Measurements from ENCODE around the gene DERA. TPM values are rescaled to one million over a fixed set of nuclear protein-coding genes. Genes with fewer than 3 reads are reported as not detected.
A peak's percentile ranks its signal among the peaks of the same experiment; 100 is the strongest.
"Not testable (repeated sequence)": the region's sequence is repeated elsewhere in the genome, so short reads cannot be mapped to it uniquely, and the experiment has no call there.

The DERA gene
- total RNA-seq, 2 experiments from 2014 or later = 6.2 to 7.2 TPM

GRCh38 chr12:15910468-15910863 is 666 bp upstream of the DERA start:
- H3K36me3 Mint-ChIP-seq (ENCODE audit: low read depth) = no peaks in the 10 kb centered on the region
- DNase-seq (no peak), ATAC-seq (ENCODE audit: poor library complexity) (no peak)
- CTCF ChIA-PET = interaction anchor here (0.8 to 2.3 kb wide), 2 partner anchors 11 to 13 kb away, joined by 3 to 10 read pairs; no protein-coding TSS in a partner anchor
- H3K4me1 Mint-ChIP-seq (ENCODE audit: low read depth) = peaks cover 24% of the 10 kb centered on the region
- no peaks in the 10 kb centered on the region for H3K27me3 Mint-ChIP-seq
- no peak for TF ChIP-seq CTCF (IDR thresholded peaks at IDR 0.05)
- H3K27me3 ChIP-seq (ENCODE audit: control insufficient read depth in 1 of 2, insufficient read depth in 2 of 2, low read length in 2 of 2) = no peaks in the 10 kb centered on the region
- H3K9me3 ChIP-seq (ENCODE audit: control insufficient read depth in 1 of 2, insufficient read depth in 1 of 2, low read length in 2 of 2) = no peaks in the 10 kb centered on the region
- no peaks in the 10 kb centered on the region for H3K36me3 ChIP-seq (ENCODE audit: insufficient read depth, low read length)
- peak overlapping the region; percentile 81 for H3K4me3 ChIP-seq (ENCODE audit: low read length)
- POLR2A ChIA-PET = interaction anchor here (1.0 to 2.4 kb wide), 12 partner anchors 12 to 1493 kb away, joined by 3 to 18 read pairs (median 6); partner anchors contain the start of genes ARHGDIB, C12orf60, STRAP and WBP11
- no peaks in the 10 kb centered on the region for H3K9me3 Mint-ChIP-seq
- intact Hi-C loops (cut with DNase I, micrococcal nuclease) = no loop called here
- no peak overlapping the region for H3K27ac ChIP-seq (ENCODE audit: low read depth in 1 of 2, low read length in 2 of 2)
- H3K27ac Mint-ChIP-seq = peak overlapping the region; percentile 77
- peaks cover 4% of the 10 kb centered on the region for H3K4me1 ChIP-seq (ENCODE audit: insufficient read depth, low read length)
- H3K4me3 Mint-ChIP-seq = peak overlapping the region; percentile 89

GRCh38 chr12:15911931-15912330 is 799 bp downstream of the DERA start:
- intact Hi-C loops (cut with DNase I, micrococcal nuclease); H3K36me3 Mint-ChIP-seq (ENCODE audit: low read depth); ATAC-seq (ENCODE audit: poor library complexity); H3K27me3 ChIP-seq (ENCODE audit: control insufficient read depth in 1 of 2, insufficient read depth in 2 of 2, low read length in 2 of 2); H3K4me1 ChIP-seq (ENCODE audit: insufficient read depth, low read length); DNase-seq; H3K9me3 ChIP-seq (ENCODE audit: control insufficient read depth in 1 of 2, insufficient read depth in 1 of 2, low read length in 2 of 2); H3K36me3 ChIP-seq (ENCODE audit: insufficient read depth, low read length); CTCF ChIA-PET; H3K27me3 Mint-ChIP-seq; H3K9me3 Mint-ChIP-seq; H3K27ac ChIP-seq (ENCODE audit: low read depth in 1 of 2, low read length in 2 of 2): not testable (repeated sequence)
- peak overlapping the region; percentile 81 for H3K4me3 ChIP-seq (ENCODE audit: low read length)
- peak overlapping the region; percentile 77 for H3K27ac Mint-ChIP-seq
- peaks cover 29% of the 10 kb centered on the region for H3K4me1 Mint-ChIP-seq (ENCODE audit: low read depth)
- POLR2A ChIA-PET = interaction anchor here (1.2 to 2.4 kb wide), 8 partner anchors 14 to 1141 kb away, joined by 3 to 18 read pairs (median 6); a partner anchor contains a TSS
- H3K4me3 Mint-ChIP-seq = peak overlapping the region; percentile 89

- peaks cover 42% of the 10 kb centered on the region for H3K4me1 Mint-ChIP-seq (ENCODE audit: low read depth)
- H3K27me3 ChIP-seq (ENCODE audit: control insufficient read depth in 1 of 2, insufficient read depth in 2 of 2, low read length in 2 of 2); H3K4me3 ChIP-seq (ENCODE audit: low read length); intact Hi-C loops (cut with DNase I, micrococcal nuclease); H3K36me3 Mint-ChIP-seq (ENCODE audit: low read depth); H3K9me3 ChIP-seq (ENCODE audit: control insufficient read depth in 1 of 2, insufficient read depth in 1 of 2, low read length in 2 of 2); H3K4me1 ChIP-seq (ENCODE audit: insufficient read depth, low read length); H3K27me3 Mint-ChIP-seq; DNase-seq; H3K27ac ChIP-seq (ENCODE audit: low read depth in 1 of 2, low read length in 2 of 2); H3K27ac Mint-ChIP-seq; H3K9me3 Mint-ChIP-seq; H3K4me3 Mint-ChIP-seq; ATAC-seq (ENCODE audit: poor library complexity); POLR2A ChIA-PET; H3K36me3 ChIP-seq (ENCODE audit: insufficient read depth, low read length): not testable (repeated sequence)
- CTCF ChIA-PET = interaction anchor here (0.7 kb wide), 1 partner anchor 51 kb away, joined by 3 read pairs; no protein-coding TSS in a partner anchor
Observed at GRCh38 chr12:15914131-15914530, 3.0 kb downstream of the DERA start.

GRCh38 chr12:15918066-15918465 is 6.9 kb downstream of the DERA start:
- Histone ChIP-seq H3K4me3 (ENCODE audit: low read length) (no peak overlapping the region), H3K9me3 (ENCODE audit: control insufficient read depth in 1 of 2, insufficient read depth in 1 of 2, low read length in 2 of 2) (no peaks in the 10 kb centered on the region), H3K36me3 (ENCODE audit: insufficient read depth, low read length) (no peaks in the 10 kb centered on the region), H3K4me1 (ENCODE audit: insufficient read depth, low read length) (no peaks in the 10 kb centered on the region), H3K27me3 (ENCODE audit: control insufficient read depth in 1 of 2, insufficient read depth in 2 of 2, low read length in 2 of 2) (no peaks in the 10 kb centered on the region), H3K27ac (ENCODE audit: low read depth in 1 of 2, low read length in 2 of 2) (no peak overlapping the region)
- Mint-ChIP-seq H3K9me3 (no peaks in the 10 kb centered on the region), H3K27me3 (no peaks in the 10 kb centered on the region), H3K27ac (no peak overlapping the region), H3K4me1 (ENCODE audit: low read depth) (peaks cover 31% of the 10 kb centered on the region), H3K4me3 (no peak overlapping the region), H3K36me3 (ENCODE audit: low read depth) (no peaks in the 10 kb centered on the region)
- TF ChIP-seq CTCF (IDR thresholded peaks at IDR 0.05) = no peak
- CTCF ChIA-PET = no interaction called here
- DNase-seq (no peak), ATAC-seq (ENCODE audit: poor library complexity) (no peak)
- POLR2A ChIA-PET = no interaction called here
- intact Hi-C loops (cut with DNase I, micrococcal nuclease) = no loop called here
